ENCODE measurements around the gene SGPP2. TPM values are rescaled to one million over a fixed set of nuclear protein-coding genes. Genes with fewer than 3 reads are reported as not detected.

Gene SGPP2
- polyA plus RNA-seq, 2 of the 4 experiments (the other 2 are of a cell fraction), result 0.10 to 0.26 TPM

- TF ChIP-seq FOSL2 (IDR thresholded peaks at IDR 0.05), result no peak
- TF ChIP-seq FOSL2 (CRISPR knock-in tag; IDR thresholded peaks at IDR 0.05), result no peak
- TF ChIP-seq HOXB13 (CRISPR knock-in tag; IDR thresholded peaks at IDR 0.05; ENCODE audit: low read depth), result no peak
- TF ChIP-seq HEYL (CRISPR knock-in tag; IDR thresholded peaks at IDR 0.05), result no peak
- TF ChIP-seq CBX8 (IDR thresholded peaks at IDR 0.05), result no peak
- no peak for TF ChIP-seq HOXB5 (CRISPR knock-in tag; IDR thresholded peaks at IDR 0.05)
- no peak for TF ChIP-seq PBX3 (IDR thresholded peaks at IDR 0.05)
These were observed 41.4 kb downstream of the SGPP2 start (continued) for GRCh38 chr2:222465746-222466145.

DNA sequence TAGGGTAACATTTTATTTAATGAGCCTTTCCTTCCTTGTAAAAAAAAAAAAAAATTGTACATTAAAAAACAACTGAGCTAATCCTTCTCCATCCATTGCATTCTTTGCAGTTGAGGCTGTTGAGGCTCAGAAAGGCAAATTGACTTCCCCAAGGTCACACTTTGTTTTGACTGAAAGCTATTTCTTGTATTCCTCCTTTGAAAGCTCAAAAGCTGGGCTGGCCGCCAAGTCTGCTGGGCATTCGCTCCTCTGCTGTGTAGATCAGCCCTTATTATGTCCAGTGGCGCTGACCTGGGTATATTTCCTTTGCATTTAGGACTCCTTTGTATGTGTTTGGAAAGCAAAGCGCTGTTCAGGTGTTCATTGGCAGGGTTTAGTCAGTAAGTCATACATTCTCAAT, 44.0 kb downstream of the SGPP2 start:
- ChIA-PET CTCF (interaction anchor here (0.7 kb wide), 1 partner anchor 47 kb away, joined by 3 read pairs; no protein-coding TSS in a partner anchor), POLR2A (no interaction called here)
- FAIRE-seq (no peak), DNase-seq (ENCODE audit: low read depth in 1 of 2, low spot score in 1 of 2) (no peak), ATAC-seq (no peak)
- H3K4me2 ChIP-seq, result no peak overlapping the region
- WGBS (ENCODE audit: missing lambda C conversion rate), result 43% methylated on average over 4 of the region's 4 CpGs
- H3K27ac ChIP-seq, result no peak overlapping the region
- H3K4me1 ChIP-seq, result no peaks in the 10 kb centered on the region
- H3K4me3 ChIP-seq, result no peak overlapping the region
- TF ChIP-seq, protein P1, sequence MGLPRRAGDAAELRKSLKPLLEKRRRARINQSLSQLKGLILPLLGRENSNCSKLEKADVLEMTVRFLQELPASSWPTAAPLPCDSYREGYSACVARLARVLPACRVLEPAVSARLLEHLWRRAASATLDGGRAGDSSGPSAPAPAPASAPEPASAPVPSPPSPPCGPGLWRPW (IDR thresholded peaks at IDR 0.05), result no peak
- TF ChIP-seq MYC (IDR thresholded peaks at IDR 0.05; ENCODE audit: borderline replicate concordance, low read length), result no peak
- TF ChIP-seq, protein P2, sequence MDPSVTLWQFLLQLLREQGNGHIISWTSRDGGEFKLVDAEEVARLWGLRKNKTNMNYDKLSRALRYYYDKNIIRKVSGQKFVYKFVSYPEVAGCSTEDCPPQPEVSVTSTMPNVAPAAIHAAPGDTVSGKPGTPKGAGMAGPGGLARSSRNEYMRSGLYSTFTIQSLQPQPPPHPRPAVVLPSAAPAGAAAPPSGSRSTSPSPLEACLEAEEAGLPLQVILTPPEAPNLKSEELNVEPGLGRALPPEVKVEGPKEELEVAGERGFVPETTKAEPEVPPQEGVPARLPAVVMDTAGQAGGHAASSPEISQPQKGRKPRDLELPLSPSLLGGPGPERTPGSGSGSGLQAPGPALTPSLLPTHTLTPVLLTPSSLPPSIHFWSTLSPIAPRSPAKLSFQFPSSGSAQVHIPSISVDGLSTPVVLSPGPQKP (IDR thresholded peaks at IDR 0.05; ENCODE audit: low read depth, low read length), result no peak
- H3K9me3 ChIP-seq, result no peaks in the 10 kb centered on the region

DNA sequence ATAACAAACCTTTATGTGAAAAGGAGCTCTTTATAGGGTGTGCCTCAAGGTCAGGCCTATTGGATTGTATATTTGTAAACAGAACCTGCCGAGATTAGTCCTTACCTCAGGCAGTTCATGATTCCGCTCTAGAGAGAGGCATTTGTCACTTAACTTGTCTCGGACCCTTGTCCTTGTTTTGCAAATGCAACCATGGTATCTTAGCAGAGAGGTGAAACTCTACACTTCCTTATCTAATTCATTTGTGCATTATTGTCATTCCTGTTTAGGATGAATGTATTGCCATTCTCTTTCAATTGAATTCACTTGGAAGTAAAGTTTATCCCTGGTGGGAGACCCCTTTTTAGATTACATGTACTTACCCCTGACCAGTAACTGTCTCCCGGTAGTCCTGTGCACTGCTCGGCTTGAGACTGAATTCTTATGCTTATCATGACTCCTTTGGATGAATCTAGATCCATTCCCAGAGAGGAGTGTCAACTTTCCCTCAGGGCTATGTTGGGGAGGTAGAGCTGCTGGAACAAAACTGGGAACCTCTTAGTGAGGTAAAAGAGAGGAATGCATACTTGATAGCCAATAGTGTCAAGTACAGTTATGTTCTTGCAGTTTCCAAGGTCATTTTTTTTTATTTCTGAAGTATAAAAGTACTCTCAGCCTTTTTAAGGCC, 46.6 kb downstream of the SGPP2 start:
- ATAC-seq (no peak), FAIRE-seq (no peak), DNase-seq (ENCODE audit: low read depth in 1 of 2, low spot score in 1 of 2) (no peak)
- CTCF ChIA-PET, result no interaction called here
- Histone ChIP-seq H3K27ac (no peak overlapping the region), H3K4me1 (no peaks in the 10 kb centered on the region), H3K4me3 (no peak overlapping the region), H3K4me2 (no peak overlapping the region), H3K9me3 (no peaks in the 10 kb centered on the region)
- WGBS (ENCODE audit: missing lambda C conversion rate), result 52% methylated on average over 5 of the region's 5 CpGs
- no peak for TF ChIP-seq MYC (IDR thresholded peaks at IDR 0.05; ENCODE audit: borderline replicate concordance, low read length)
- TF ChIP-seq CHD2 (IDR thresholded peaks at IDR 0.05; ENCODE audit: low read length, partially characterized antibody), result no peak
- TF ChIP-seq MAFK (IDR thresholded peaks at IDR 0.05; ENCODE audit: partially characterized antibody), result no peak
- TF ChIP-seq NPAS2 (CRISPR knock-in tag; IDR thresholded peaks at IDR 0.05; ENCODE audit: borderline replicate concordance), result no peak
- no peak for TF ChIP-seq EP300 (IDR thresholded peaks at IDR 0.05)
- TF ChIP-seq JUN (IDR thresholded peaks at IDR 0.05), result no peak
- no peak for TF ChIP-seq SREBF2 (IDR thresholded peaks at IDR 0.05)
- TF ChIP-seq, protein P3, sequence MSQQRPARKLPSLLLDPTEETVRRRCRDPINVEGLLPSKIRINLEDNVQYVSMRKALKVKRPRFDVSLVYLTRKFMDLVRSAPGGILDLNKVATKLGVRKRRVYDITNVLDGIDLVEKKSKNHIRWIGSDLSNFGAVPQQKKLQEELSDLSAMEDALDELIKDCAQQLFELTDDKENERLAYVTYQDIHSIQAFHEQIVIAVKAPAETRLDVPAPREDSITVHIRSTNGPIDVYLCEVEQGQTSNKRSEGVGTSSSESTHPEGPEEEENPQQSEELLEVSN (IDR thresholded peaks at IDR 0.05; ENCODE audit: borderline replicate concordance, low read depth), result no peak
- no peak for TF ChIP-seq FOSL2 (IDR thresholded peaks at IDR 0.05)
- no peak for TF ChIP-seq FOSL2 (CRISPR knock-in tag; IDR thresholded peaks at IDR 0.05)
- TF ChIP-seq GATA3 (IDR thresholded peaks at IDR 0.05; ENCODE audit: borderline replicate concordance), result no peak
- TF ChIP-seq POLR2AphosphoS2 (conservative IDR thresholded peaks at IDR 0.05; ENCODE audit: low read length), result no peak
- no peak for TF ChIP-seq EHMT2 (IDR thresholded peaks at IDR 0.05; ENCODE audit: low read depth)
- no peak for TF ChIP-seq TFCP2L1 (CRISPR knock-in tag; IDR thresholded peaks at IDR 0.05)
- no peak for TF ChIP-seq BHLHE40 (IDR thresholded peaks at IDR 0.05; ENCODE audit: low read depth, low read length)
- TF ChIP-seq, protein P4, sequence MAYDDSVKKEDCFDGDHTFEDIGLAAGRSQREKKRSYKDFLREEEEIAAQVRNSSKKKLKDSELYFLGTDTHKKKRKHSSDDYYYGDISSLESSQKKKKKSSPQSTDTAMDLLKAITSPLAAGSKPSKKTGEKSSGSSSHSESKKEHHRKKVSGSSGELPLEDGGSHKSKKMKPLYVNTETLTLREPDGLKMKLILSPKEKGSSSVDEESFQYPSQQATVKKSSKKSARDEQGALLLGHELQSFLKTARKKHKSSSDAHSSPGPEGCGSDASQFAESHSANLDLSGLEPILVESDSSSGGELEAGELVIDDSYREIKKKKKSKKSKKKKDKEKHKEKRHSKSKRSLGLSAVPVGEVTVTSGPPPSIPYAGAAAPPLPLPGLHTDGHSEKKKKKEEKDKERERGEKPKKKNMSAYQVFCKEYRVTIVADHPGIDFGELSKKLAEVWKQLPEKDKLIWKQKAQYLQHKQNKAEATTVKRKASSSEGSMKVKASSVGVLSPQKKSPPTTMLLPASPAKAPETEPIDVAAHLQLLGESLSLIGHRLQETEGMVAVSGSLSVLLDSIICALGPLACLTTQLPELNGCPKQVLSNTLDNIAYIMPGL (CRISPR knock-in tag; IDR thresholded peaks at IDR 0.05; ENCODE audit: borderline replicate concordance), result no peak
- TF ChIP-seq HOXB13 (CRISPR knock-in tag; IDR thresholded peaks at IDR 0.05; ENCODE audit: low read depth), result no peak
- POLR2A ChIA-PET, result no interaction called here

Measured in A549 (cell line).